K562 (cell line): Measurements from ENCODE around the gene GEMIN4. TPM values are rescaled to one million over a fixed set of nuclear protein-coding genes. Genes with fewer than 3 reads are reported as not detected.

Experiments
- C11orf30 ChIP-seq: fragments of 450-650 bp; IDR thresholded peaks from 2 replicates; pipeline ENCODE4 v1.6.1; 2016; ENCODE audit warnings: low read depth, mild to moderate bottlenecking
- CC2D1A ChIP-seq: fragments of 450-650 bp; IDR thresholded peaks from 2 replicates; pipeline ENCODE4 v1.6.1; 2017; ENCODE audit warnings: mild to moderate bottlenecking
- DPF2 ChIP-seq: fragments of 450-650 bp; IDR thresholded peaks from 2 replicates; pipeline ENCODE4 v1.6.1; 2016
- E2F1 ChIP-seq: sonication (generic); formaldehyde crosslinking; IDR thresholded peaks from 2 replicates; pipeline ENCODE4 v1.8.1; 2023; ENCODE audit warnings: mild to moderate bottlenecking, missing genetic modification reagents, moderate library complexity
- ELF2 ChIP-seq: fragments of 250-450 bp; sonication (Bioruptor Pico); IDR thresholded peaks from 2 replicates; pipeline ENCODE4 v1.5.0; 2021; ENCODE audit warnings: mild to moderate bottlenecking
- EZH2 ChIP-seq: IDR thresholded peaks from 2 replicates; pipeline ENCODE4 v1.6.1; 2012; ENCODE audit warnings: low read depth, mild to moderate bottlenecking, inconsistent platforms, low read length, borderline replicate concordance
- HMG20B ChIP-seq: fragments of 250-450 bp; sonication (Bioruptor Pico); IDR thresholded peaks from 2 replicates; pipeline ENCODE4 v1.5.0; 2021; ENCODE audit warnings: mild to moderate bottlenecking
- MECOM ChIP-seq: fragments of 250-450 bp; sonication (Bioruptor Pico); IDR thresholded peaks from 2 replicates; pipeline ENCODE4 v1.8.0; 2022; ENCODE audit warnings: inconsistent platforms
- NCOA2 ChIP-seq, 2 experiments: fragments of 450-650 bp; IDR thresholded peaks; 2 replicates each; pipeline ENCODE4 v1.6.1; 2018; ENCODE audit warnings: mild to moderate bottlenecking in 2 of 2, moderate library complexity in 1 of 2; ENCODE audit not compliant: partially characterized antibody in 2 of 2
- RBM14 ChIP-seq: fragments of 200-400 bp; formaldehyde crosslinking; IDR thresholded peaks from 2 replicates; pipeline ENCODE4 v1.6.1; 2018; ENCODE audit warnings: low read depth, mild to moderate bottlenecking, low read length, moderate library complexity, borderline replicate concordance; ENCODE audit not compliant: insufficient read depth
- SAFB ChIP-seq: fragments of 200-400 bp; formaldehyde crosslinking; IDR thresholded peaks from 2 replicates; pipeline ENCODE4 v1.6.1; 2017; ENCODE audit warnings: low read depth, low read length, borderline replicate concordance
- SAFB2 ChIP-seq: fragments of 200-400 bp; formaldehyde crosslinking; IDR thresholded peaks from 2 replicates; pipeline ENCODE4 v1.6.1; 2018; ENCODE audit warnings: borderline replicate concordance, low read length, low read depth, moderate library complexity; ENCODE audit not compliant: severe bottlenecking
- SFPQ ChIP-seq: fragments of 200-400 bp; formaldehyde crosslinking; IDR thresholded peaks from 2 replicates; pipeline ENCODE4 v1.6.1; 2017; ENCODE audit warnings: mild to moderate bottlenecking, low read depth, low read length, moderate library complexity
- STAT5B ChIP-seq: fragments of 250-450 bp; sonication (Bioruptor Pico); IDR thresholded peaks from 2 replicates; pipeline ENCODE4 v1.8.0; 2021; ENCODE audit warnings: mild to moderate bottlenecking, inconsistent platforms
- TCF15 ChIP-seq: fragments of 250-450 bp; sonication (Bioruptor Pico); IDR thresholded peaks from 2 replicates; pipeline ENCODE4 v1.8.0; 2022; ENCODE audit warnings: moderate library complexity, mild to moderate bottlenecking, inconsistent platforms
- THAP7 ChIP-seq: fragments of 250-450 bp; sonication (Bioruptor Pico); IDR thresholded peaks from 2 replicates; pipeline ENCODE4 v1.5.0; 2021
- ZBTB17 ChIP-seq: fragments of 450-650 bp; formaldehyde crosslinking; IDR thresholded peaks from 2 replicates; pipeline ENCODE4 v1.4.0; 2020; ENCODE audit warnings: mild to moderate bottlenecking
- ZKSCAN1 ChIP-seq: fragments of 150-350 bp; IDR thresholded peaks from 2 replicates; pipeline ENCODE4 v1.6.1; 2016; ENCODE audit warnings: low read depth, low read length
- ZNF124 ChIP-seq: sonication (generic); formaldehyde crosslinking; IDR thresholded peaks from 2 replicates; pipeline ENCODE4 v1.8.1; 2022; ENCODE audit warnings: missing genetic modification reagents
- ZNF324 ChIP-seq: fragments of 250-450 bp; sonication (Bioruptor Pico); IDR thresholded peaks from 2 replicates; pipeline ENCODE4 v1.4.0; 2020; ENCODE audit warnings: mild to moderate bottlenecking
- ZNF41 ChIP-seq: fragments of 250-450 bp; sonication (Bioruptor Pico); conservative IDR thresholded peaks from 2 replicates; pipeline ENCODE4 v1.4.0; 2020; ENCODE audit warnings: mild to moderate bottlenecking
- polyA plus RNA-seq, 8 experiments: library from polyadenylated mRNA; depleted of rRNA in 4 of 8; stranded (reverse) in 5 of 8; unstranded in 3 of 8; fragments of >200 nt; fragmentation: Nextera tagmentation in 2 of 8; fragmentation: Illumina TruSeq in 1 of 8; extraction: Ambion mirVana in 2 of 8; extraction: Trizol in 1 of 8; gene quantifications; 2 replicates each; pipeline versions ENCODE4 v1.2.1 to v1.2.3, GENCODE V29; 2011 to 2014; ENCODE audit warnings: inconsistent platforms in 1 of 8, missing spikeins in 1 of 8
- total RNA-seq, 7 experiments: library from RNA; depleted of rRNA in 6 of 7; stranded (reverse); fragments of >200 nt in 6 of 7; fragmentation: Illumina TruSeq in 2 of 7; extraction: Trizol in 2 of 7; gene quantifications; 2 replicates each; pipeline versions ENCODE4 v1.2.1 to v1.2.3, GENCODE V29; 2011 to 2021; ENCODE audit warnings: low replicate concordance in 1 of 7

The GEMIN4 gene
- total and polyA plus RNA-seq, 9 of the 15 experiments (the other 6 are each of a cell fraction or from before 2014, with no cell fraction given): 1.8 to 42.5 (median 10.8) TPM

GRCh38 chr17:781805-782731, 30.0 kb upstream of the GEMIN4 start, which contains the start of the genes GLOD4 and MRM3 (continued):
- peak; percentile 83 for TF ChIP-seq SAFB
- TF ChIP-seq E2F1 (CRISPR knock-in tag): no peak
- TF ChIP-seq ZKSCAN1: no peak
- no peak for TF ChIP-seq CC2D1A
- TF ChIP-seq ZNF324 (CRISPR knock-in tag): no peak
- no peak for TF ChIP-seq ZNF124 (CRISPR knock-in tag)
- no peak for TF ChIP-seq TCF15 (CRISPR knock-in tag)
- TF ChIP-seq RBM14: 0 out of 2 replicates have a peak, but pooled peaks have one; percentile 49
- TF ChIP-seq THAP7 (CRISPR knock-in tag): no peak
- TF ChIP-seq EZH2: no peak
- TF ChIP-seq MECOM (CRISPR knock-in tag): no peak
- TF ChIP-seq HMG20B (CRISPR knock-in tag): no peak
- no peak for TF ChIP-seq SAFB2
- TF ChIP-seq NCOA2 (IDR thresholded peaks at IDR 0.05; ENCODE audit: partially characterized antibody in 2 of 2): no peak
- no peak for TF ChIP-seq ZNF41 (CRISPR knock-in tag)
- no peak for TF ChIP-seq STAT5B (CRISPR knock-in tag)
- no peak for TF ChIP-seq SFPQ
- TF ChIP-seq C11orf30: peak; percentile 99
- no peak for TF ChIP-seq ZBTB17 (CRISPR knock-in tag)
- no peak for TF ChIP-seq ELF2 (CRISPR knock-in tag)
- TF ChIP-seq DPF2: no peak
